ENCODE results near the gene GEMIN7. TPM values are rescaled to one million over a fixed set of nuclear protein-coding genes. Genes with fewer than 3 reads are reported as not detected.
A peak's percentile ranks its signal among the peaks of the same experiment; 100 is the strongest.

Gene GEMIN7
- total and polyA plus RNA-seq, 2 of the 13 experiments (the other 11 are each of a cell fraction or from before 2014, with no cell fraction given), result 24.1 to 30.6 TPM

DNA sequence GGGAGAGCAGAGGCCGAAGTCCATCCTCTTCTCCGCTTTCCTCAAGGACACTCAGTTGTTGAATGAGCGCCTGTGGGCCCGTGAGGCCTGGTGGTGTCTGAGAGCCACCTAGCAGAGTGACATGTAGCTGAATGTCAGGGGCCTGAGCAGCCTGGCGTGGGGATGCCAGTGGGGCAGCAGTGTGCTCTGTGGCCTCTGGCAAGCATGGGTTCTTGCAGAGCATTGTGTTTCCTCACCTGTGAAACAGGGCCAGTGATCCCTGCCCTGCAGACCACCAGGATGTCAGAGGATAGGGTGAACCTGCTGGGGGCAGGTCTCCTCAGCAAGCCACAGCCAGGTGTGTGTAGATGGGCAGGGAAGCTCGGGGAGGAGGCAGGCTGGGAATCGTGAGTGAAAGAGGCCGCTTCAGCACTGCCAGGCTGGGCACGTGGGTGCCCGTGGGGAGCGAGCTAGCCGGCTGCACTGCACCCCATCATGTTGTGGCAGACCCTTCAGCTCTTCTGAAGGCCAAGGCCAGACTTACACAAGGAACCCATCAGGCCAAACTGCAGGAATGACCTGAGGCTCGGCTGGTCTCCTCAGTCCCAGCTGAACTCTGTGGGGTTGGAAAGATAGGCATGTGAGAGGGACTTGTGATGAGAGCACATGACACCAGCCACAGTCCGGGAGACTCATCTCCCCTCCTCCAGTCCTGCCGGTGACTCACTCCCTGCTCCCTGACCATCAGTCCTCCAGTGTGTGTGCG is 18.9 kb downstream of the GEMIN7 start (continued):
- TF ChIP-seq CCDC6 (CRISPR knock-in tag; IDR thresholded peaks at IDR 0.05) (no peak), PREB (CRISPR knock-in tag; IDR thresholded peaks at IDR 0.05) (0 out of 2 replicates have a peak, but pooled peaks have one; percentile 61), MAZ (IDR thresholded peaks at IDR 0.05; ENCODE audit: borderline replicate concordance, low read depth, low read length) (no peak), MAZ (CRISPR knock-in tag; IDR thresholded peaks at IDR 0.05; ENCODE audit: low read depth) (no peak), ZNF205 (CRISPR knock-in tag; IDR thresholded peaks at IDR 0.05) (no peak), NR2F6 (IDR thresholded peaks at IDR 0.05) (no peak), NR2F6 (CRISPR knock-in tag; IDR thresholded peaks at IDR 0.05) (no peak), ZNF460 (CRISPR knock-in tag; IDR thresholded peaks at IDR 0.05; ENCODE audit: borderline replicate concordance) (no peak), SMARCE1 (IDR thresholded peaks at IDR 0.05; ENCODE audit: borderline replicate concordance) (no peak), RXRB (CRISPR knock-in tag; IDR thresholded peaks at IDR 0.05; ENCODE audit: borderline replicate concordance) (peak; percentile 33; the same call in 1 of the 2 replicates), ZNF264 (CRISPR knock-in tag; IDR thresholded peaks at IDR 0.05) (0 out of 2 replicates have a peak, but pooled peaks have one; percentile 47), ZSCAN25 (CRISPR knock-in tag; IDR thresholded peaks at IDR 0.05) (no peak), ZNF883 (CRISPR knock-in tag; IDR thresholded peaks at IDR 0.05; ENCODE audit: not compliant biosample characterization) (no peak), SOX6 (IDR thresholded peaks at IDR 0.05) (no peak), SOX6 (CRISPR knock-in tag; IDR thresholded peaks at IDR 0.05) (no peak)
